Measurements from ENCODE around the gene CARHSP1.

The CARHSP1 gene

DNA sequence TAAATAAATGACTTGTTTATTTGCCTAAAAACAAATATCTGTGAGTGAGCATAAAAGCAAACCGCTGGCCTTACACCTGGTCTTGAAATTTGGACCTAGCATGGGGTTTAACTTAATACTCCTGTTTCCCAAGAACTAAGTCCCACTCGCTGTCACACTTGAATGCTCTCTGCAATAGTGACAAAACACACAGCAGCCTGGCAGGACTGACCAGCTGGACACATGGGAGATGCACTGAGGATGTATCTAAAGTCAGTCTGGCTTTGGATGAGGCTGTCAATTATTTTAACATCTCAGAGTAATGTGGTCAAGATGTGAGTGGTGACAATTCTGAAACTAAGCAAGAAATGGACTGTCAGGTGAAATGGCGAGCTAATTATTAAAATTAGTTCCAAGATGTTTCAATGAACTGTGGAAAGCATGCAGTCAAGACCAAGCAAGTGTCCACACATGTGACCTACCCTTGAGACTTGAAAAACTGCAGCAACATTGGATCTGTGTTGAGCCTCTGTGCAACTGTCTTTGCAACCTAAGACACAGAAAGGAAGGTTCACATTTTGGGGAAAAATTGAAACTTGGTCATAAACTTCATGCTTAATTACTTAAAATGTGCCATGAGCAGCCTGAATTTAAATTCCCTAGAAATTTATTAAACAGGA lies 30.0 kb upstream of the CARHSP1 start:
- no peak for DNase-seq (ENCODE audit: low read depth)
- H3K4me3 ChIP-seq (ENCODE audit: low read depth, low read length), result no peak overlapping the region
- TF ChIP-seq POLR2A (IDR thresholded peaks at IDR 0.05; ENCODE audit: extremely low read depth, insufficient read length) (no peak), MYC (IDR thresholded peaks at IDR 0.05; ENCODE audit: low read depth, low read length) (no peak)
- TF ChIP-seq, protein P1, sequence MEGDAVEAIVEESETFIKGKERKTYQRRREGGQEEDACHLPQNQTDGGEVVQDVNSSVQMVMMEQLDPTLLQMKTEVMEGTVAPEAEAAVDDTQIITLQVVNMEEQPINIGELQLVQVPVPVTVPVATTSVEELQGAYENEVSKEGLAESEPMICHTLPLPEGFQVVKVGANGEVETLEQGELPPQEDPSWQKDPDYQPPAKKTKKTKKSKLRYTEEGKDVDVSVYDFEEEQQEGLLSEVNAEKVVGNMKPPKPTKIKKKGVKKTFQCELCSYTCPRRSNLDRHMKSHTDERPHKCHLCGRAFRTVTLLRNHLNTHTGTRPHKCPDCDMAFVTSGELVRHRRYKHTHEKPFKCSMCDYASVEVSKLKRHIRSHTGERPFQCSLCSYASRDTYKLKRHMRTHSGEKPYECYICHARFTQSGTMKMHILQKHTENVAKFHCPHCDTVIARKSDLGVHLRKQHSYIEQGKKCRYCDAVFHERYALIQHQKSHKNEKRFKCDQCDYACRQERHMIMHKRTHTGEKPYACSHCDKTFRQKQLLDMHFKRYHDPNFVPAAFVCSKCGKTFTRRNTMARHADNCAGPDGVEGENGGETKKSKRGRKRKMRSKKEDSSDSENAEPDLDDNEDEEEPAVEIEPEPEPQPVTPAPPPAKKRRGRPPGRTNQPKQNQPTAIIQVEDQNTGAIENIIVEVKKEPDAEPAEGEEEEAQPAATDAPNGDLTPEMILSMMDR (IDR thresholded peaks at IDR 0.05; ENCODE audit: low read depth, low read length), result no peak
- TF ChIP-seq, protein P2, sequence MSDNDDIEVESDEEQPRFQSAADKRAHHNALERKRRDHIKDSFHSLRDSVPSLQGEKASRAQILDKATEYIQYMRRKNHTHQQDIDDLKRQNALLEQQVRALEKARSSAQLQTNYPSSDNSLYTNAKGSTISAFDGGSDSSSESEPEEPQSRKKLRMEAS (IDR thresholded peaks at IDR 0.05; ENCODE audit: low read depth, low read length), result no peak

DNA sequence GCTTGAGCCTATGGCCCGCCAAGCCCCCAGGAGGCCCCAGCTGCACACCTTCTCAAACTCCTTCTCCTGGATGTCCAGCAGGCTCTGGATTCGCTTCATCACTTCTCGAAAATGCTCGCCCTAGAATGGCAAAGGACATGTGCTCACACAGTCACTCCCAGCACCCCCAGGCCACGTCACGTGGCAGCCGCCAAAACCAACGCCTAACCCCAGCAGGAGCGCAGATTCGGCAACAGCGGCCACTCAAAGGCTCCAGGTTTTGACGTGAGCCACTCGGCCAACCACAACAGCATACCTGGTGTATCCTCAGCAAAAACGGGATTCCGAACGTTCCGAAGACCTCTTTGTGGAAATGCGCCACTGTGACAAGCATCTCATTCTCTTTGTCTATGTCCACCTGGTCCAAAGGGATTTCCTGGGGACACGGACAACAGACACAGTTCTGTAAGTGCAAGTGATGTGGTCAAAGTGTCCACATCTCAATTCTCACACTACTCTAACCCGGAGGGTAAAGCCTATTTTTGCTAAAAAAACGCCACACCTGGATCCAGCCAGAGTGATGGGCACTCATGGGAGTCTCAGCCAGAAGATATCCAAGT lies 26.0 kb upstream of the CARHSP1 start:
- no peak overlapping the region for H3K4me3 ChIP-seq (ENCODE audit: low read depth, low read length)
- TF ChIP-seq POLR2A (IDR thresholded peaks at IDR 0.05; ENCODE audit: extremely low read depth, insufficient read length), result no peak
- TF ChIP-seq, protein P2 (IDR thresholded peaks at IDR 0.05; ENCODE audit: low read depth, low read length), result no peak
- TF ChIP-seq MYC (IDR thresholded peaks at IDR 0.05; ENCODE audit: low read depth, low read length), result no peak
- TF ChIP-seq, protein P1 (IDR thresholded peaks at IDR 0.05; ENCODE audit: low read depth, low read length), result no peak
- DNase-seq (ENCODE audit: low read depth), result no peak

DNA sequence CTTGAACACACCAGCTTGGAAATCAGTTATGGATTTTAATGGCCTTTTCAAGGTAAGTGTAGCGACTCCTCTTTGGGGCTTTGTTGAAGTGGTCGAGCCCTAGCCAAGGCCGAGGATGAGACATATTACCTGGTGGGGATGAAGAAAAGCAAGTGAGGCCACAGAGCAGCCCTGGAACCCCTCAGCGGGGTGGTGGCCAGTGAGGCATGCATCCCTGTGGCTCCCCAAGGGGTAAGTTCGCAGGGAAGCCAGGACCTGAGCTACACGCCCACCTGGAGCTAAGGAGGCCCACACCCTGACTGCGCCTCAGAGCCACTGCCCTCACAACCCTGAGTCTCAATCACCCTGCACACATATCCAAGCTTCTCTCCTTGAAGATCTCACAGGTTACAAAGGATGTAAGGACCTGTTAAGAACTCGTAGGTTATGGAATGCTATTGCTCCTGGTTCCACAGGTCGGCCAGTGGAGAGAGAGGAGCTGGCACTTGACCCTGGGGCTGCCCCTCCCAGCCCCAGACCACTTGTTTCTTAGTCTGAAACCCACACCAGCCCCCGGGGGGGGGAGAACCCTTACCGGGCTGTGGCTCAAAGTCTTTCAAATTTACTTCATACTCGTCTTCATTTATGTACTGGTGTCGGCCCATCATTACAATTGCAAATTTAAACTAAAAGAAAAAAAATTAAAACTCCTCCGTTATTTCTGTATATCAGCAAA lies 25.3 kb upstream of the CARHSP1 start:
- TF ChIP-seq, protein P2 (IDR thresholded peaks at IDR 0.05; ENCODE audit: low read depth, low read length), result no peak
- TF ChIP-seq POLR2A (IDR thresholded peaks at IDR 0.05; ENCODE audit: extremely low read depth, insufficient read length) (no peak), MYC (IDR thresholded peaks at IDR 0.05; ENCODE audit: low read depth, low read length) (no peak)
- TF ChIP-seq, protein P1 (IDR thresholded peaks at IDR 0.05; ENCODE audit: low read depth, low read length), result no peak
- H3K4me3 ChIP-seq (ENCODE audit: low read depth, low read length), result no peak overlapping the region
- no peak for DNase-seq (ENCODE audit: low read depth)

DNA sequence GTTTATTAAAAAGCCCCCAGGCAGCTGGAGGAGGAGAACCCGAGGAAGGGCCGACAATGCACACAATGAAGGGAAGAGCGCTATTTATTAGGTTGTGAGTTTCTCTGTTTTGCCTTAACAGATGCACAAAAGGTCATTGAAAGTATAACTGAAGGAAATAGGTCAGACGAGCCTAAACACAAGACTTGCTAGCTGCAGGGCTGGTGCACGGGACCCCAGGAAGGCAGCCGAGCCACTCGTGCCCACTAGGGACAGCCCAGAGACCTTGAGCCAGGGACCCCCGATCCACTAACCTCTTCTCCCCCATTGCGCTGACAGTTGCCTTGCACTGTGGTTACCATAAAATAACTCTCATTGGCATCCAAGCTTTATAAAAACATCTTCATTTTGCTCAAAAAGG lies 24.6 kb upstream of the CARHSP1 start:
- TF ChIP-seq, protein P2 (IDR thresholded peaks at IDR 0.05; ENCODE audit: low read depth, low read length), result no peak
- TF ChIP-seq MYC (IDR thresholded peaks at IDR 0.05; ENCODE audit: low read depth, low read length), result no peak
- no peak for TF ChIP-seq POLR2A (IDR thresholded peaks at IDR 0.05; ENCODE audit: extremely low read depth, insufficient read length)
- TF ChIP-seq, protein P1 (IDR thresholded peaks at IDR 0.05; ENCODE audit: low read depth, low read length), result no peak
- H3K4me3 ChIP-seq (ENCODE audit: low read depth, low read length), result no peak overlapping the region
- no peak for DNase-seq (ENCODE audit: low read depth)

DNA sequence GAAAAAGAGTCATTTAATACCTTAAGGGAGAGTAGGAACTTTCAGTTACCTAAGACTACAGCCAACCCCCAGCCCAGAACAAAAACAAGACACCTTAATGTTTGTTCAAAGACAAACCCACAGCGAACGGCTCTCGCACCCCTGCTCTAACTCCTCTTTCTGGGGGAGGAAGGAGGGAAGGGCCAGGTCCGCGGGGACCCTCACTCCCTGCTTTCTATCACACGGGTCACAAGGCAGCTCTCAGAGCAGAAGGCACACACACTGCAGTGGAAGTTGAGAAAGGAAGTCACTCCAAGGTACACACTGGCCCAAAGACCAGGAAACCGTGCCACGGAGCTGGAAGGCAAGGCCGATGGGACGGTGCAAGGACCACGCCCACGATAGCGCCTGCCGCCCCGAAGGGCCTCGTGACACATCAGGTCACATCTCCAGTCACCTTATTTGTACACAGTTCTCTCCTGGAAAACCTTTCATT lies 23.3 kb upstream of the CARHSP1 start:
- TF ChIP-seq, protein P1 (IDR thresholded peaks at IDR 0.05; ENCODE audit: low read depth, low read length), result no peak
- TF ChIP-seq MYC (IDR thresholded peaks at IDR 0.05; ENCODE audit: low read depth, low read length) (no peak), POLR2A (IDR thresholded peaks at IDR 0.05; ENCODE audit: extremely low read depth, insufficient read length) (no peak)
- TF ChIP-seq, protein P2 (IDR thresholded peaks at IDR 0.05; ENCODE audit: low read depth, low read length), result no peak
- H3K4me3 ChIP-seq (ENCODE audit: low read depth, low read length), result no peak overlapping the region
- no peak for DNase-seq (ENCODE audit: low read depth)
